Body of pancreas (tissue), 4 donors: Measurements from ENCODE around the gene AP3D1.
"Not testable (repeated sequence)": the region's sequence is repeated elsewhere in the genome, so short reads cannot be mapped to it uniquely, and the experiment has no call there.

Source experiments
- POLR2A ChIP-seq, 3 donors: fragments of 450-650 bp; IDR thresholded peaks; one replicate each; pipeline ENCODE4 v1.6.1; 2016; ENCODE audit warnings: antibody characterized with exemption in 3 of 3, mild to moderate bottlenecking in 2 of 3
- TF ChIP-seq, protein P1 (sequence below), 7 experiments: fragments of 450-650 bp in 4 of 7; fragments of 200-600 bp in 3 of 7; sonication (generic) in 3 of 7; IDR thresholded peaks; one replicate each; pipeline ENCODE4 v1.5.1; 2016 to 2019; ENCODE audit warnings: antibody characterized with exemption in 7 of 7

DNA sequence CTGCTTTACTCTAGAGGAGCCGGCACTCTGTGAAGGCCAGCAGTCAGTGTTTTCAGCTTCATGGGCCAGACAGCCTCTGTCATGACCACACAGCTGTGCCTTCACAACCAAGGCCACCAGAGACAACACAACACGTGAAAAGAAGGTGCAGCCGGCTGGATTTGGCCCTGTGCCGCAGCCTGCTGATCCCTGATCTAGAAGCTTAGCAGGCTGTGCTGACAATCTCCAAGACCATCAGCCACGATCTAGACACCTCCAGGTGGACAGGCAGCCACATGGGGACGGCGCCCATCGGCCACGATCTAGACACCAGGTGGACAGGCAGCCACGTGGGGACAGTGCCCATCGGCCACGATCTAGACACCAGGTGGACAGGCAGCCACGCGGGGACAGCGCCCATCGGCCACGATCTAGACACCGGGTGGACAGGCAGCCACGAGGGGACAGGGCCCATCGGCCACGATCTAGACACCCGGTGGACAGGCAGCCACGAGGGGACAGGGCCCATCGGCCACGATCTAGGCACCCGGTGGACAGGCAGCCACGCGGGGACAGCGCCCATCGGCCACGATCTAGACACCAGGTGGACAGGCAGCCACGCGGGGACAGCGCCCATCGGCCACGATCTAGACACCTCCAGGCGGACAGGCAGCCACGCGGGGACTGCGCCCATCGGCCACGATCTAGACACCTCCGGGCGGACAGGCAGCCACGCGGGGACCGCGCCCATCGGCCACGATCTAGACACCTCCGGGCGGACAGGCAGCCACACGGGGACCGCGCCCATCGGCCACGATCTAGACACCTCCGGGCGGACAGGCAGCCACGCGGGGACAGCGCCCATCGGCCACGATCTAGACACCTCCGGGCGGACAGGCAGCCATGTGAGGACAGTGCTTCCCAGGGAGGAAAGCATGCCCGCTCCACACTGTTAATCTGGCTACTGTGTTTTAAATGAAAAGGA, 20.1 kb downstream of the AP3D1 start:
- TF ChIP-seq, protein P1, sequence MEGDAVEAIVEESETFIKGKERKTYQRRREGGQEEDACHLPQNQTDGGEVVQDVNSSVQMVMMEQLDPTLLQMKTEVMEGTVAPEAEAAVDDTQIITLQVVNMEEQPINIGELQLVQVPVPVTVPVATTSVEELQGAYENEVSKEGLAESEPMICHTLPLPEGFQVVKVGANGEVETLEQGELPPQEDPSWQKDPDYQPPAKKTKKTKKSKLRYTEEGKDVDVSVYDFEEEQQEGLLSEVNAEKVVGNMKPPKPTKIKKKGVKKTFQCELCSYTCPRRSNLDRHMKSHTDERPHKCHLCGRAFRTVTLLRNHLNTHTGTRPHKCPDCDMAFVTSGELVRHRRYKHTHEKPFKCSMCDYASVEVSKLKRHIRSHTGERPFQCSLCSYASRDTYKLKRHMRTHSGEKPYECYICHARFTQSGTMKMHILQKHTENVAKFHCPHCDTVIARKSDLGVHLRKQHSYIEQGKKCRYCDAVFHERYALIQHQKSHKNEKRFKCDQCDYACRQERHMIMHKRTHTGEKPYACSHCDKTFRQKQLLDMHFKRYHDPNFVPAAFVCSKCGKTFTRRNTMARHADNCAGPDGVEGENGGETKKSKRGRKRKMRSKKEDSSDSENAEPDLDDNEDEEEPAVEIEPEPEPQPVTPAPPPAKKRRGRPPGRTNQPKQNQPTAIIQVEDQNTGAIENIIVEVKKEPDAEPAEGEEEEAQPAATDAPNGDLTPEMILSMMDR (IDR thresholded peaks at IDR 0.05), result not testable (repeated sequence)
- not testable (repeated sequence) for TF ChIP-seq POLR2A (IDR thresholded peaks at IDR 0.05)
